MCF 10A (cell line): ENCODE results near the gene CRISP1. TPM values are rescaled to one million over a fixed set of nuclear protein-coding genes. Genes with fewer than 3 reads are reported as not detected.

ENCODE experiments used
- BruUV-seq: library from RNA; stranded (reverse); fragments of 400-500 nt; replicated peaks from 2 replicates; lab custom pipeline; 2021; lab: Mats Ljungman, UMichigan
- CTCF ChIA-PET: fragments of 300-600 bp; sonication (Branson Sonifier 250); formaldehyde crosslinking; extraction: SDS; loops from one replicate; lab custom pipeline; 2021; ENCODE audit warnings: antibody characterized with exemption, inconsistent platforms; lab: Yijun Ruan, JAX
- POLR2A ChIA-PET: fragments of 300-600, 350-650 bp; sonication (Branson Sonifier 250); formaldehyde crosslinking; extraction: SDS; loops from one replicate; lab custom pipeline; 2020; ENCODE audit warnings: antibody characterized with exemption, inconsistent platforms; lab: Yijun Ruan, JAX
- DNase-seq: peaks from one replicate; pipeline ENCODE4 v3.0.0-alpha.2; 2018; ENCODE audit not compliant: unreplicated experiment
- H3K27ac Mint-ChIP-seq: one replicate; pipeline ENCODE4 v1.8.0; 2022; ENCODE audit warnings: mild to moderate bottlenecking, low read depth, mixed read lengths; ENCODE audit not compliant: unreplicated experiment
- H3K27me3 Mint-ChIP-seq: one replicate; pipeline ENCODE4 v1.8.0; 2022; ENCODE audit warnings: mixed read lengths; ENCODE audit not compliant: insufficient read depth, unreplicated experiment
- H3K36me3 Mint-ChIP-seq: one replicate; pipeline ENCODE4 v1.8.0; 2022; ENCODE audit warnings: mild to moderate bottlenecking, moderate library complexity, mixed read lengths; ENCODE audit not compliant: insufficient read depth, unreplicated experiment
- H3K4me1 Mint-ChIP-seq: one replicate; pipeline ENCODE4 v1.8.0; 2022; ENCODE audit warnings: mixed read lengths; ENCODE audit not compliant: insufficient read depth, unreplicated experiment
- H3K4me3 Mint-ChIP-seq: one replicate; pipeline ENCODE4 v1.8.0; 2022; ENCODE audit warnings: mild to moderate bottlenecking, moderate library complexity, mixed read lengths; ENCODE audit not compliant: unreplicated experiment
- H3K9me3 Mint-ChIP-seq: one replicate; pipeline ENCODE4 v1.8.0; 2022; ENCODE audit warnings: mixed read lengths; ENCODE audit not compliant: unreplicated experiment
- CTCF ChIP-seq: fragments of 200-600 bp; IDR thresholded peaks from one replicate; pipeline ENCODE4 v1.8.0; 2022; ENCODE audit warnings: antibody characterized with exemption, mild to moderate bottlenecking; ENCODE audit not compliant: unreplicated experiment
- intact Hi-C: fragments of 100-400 bp; cut with micrococcal nuclease; formaldehyde crosslinking; loops from 2 replicates; pipeline ENCODE4 v1.14.1; 2022
- total RNA-seq: library from RNA; stranded (reverse); gene quantifications from 2 replicates; pipeline ENCODE4 v1.2.3, GENCODE V29; 2022

The CRISP1 gene
- total RNA-seq, 1 experiment from 2014 or later: not detected

GRCh38 chr6:49815166-49815565 lies 51.2 kb downstream of the CRISP1 start:
- no TSS peak for BruUV-seq
- TF ChIP-seq CTCF: no peak
- H3K9me3 Mint-ChIP-seq: no peaks in the 10 kb centered on the region
- no peak overlapping the region for H3K4me3 Mint-ChIP-seq
- no peaks in the 10 kb centered on the region for H3K4me1 Mint-ChIP-seq
- CTCF ChIA-PET: interaction anchor here (0.7 kb wide), 1 partner anchor 193 kb away, joined by 4 read pairs; no protein-coding TSS in a partner anchor
- DNase-seq: no peak
- H3K27me3 Mint-ChIP-seq: no peaks in the 10 kb centered on the region
- H3K36me3 Mint-ChIP-seq: no peaks in the 10 kb centered on the region
- no peak overlapping the region for H3K27ac Mint-ChIP-seq
- intact Hi-C loops: no loop called here
- POLR2A ChIA-PET: interaction anchor here (1.1 kb wide), 1 partner anchor 13 kb away, joined by 4 read pairs; no protein-coding TSS in a partner anchor

- POLR2A ChIA-PET: interaction anchor here (0.6 to 1.1 kb wide), 2 partner anchors 9 to 1394 kb away, joined by 3 read pairs; no protein-coding TSS in a partner anchor
- Mint-ChIP-seq H3K36me3 (no peaks in the 10 kb centered on the region), H3K4me3 (no peak overlapping the region), H3K27me3 (no peaks in the 10 kb centered on the region), H3K9me3 (no peaks in the 10 kb centered on the region), H3K27ac (no peak overlapping the region), H3K4me1 (no peaks in the 10 kb centered on the region)
- intact Hi-C loops: no loop called here
- BruUV-seq: no TSS peak
- TF ChIP-seq CTCF: no peak
- no peak for DNase-seq
- CTCF ChIA-PET: interaction anchor here (1.6 kb wide), 1 partner anchor 10 kb away, joined by 4 read pairs; no protein-coding TSS in a partner anchor
Observed at GRCh38 chr6:49813248-49813647, 53.1 kb downstream of the CRISP1 start.

GRCh38 chr6:49806145-49806544 lies 60.2 kb downstream of the CRISP1 start:
- no peak for TF ChIP-seq CTCF
- Mint-ChIP-seq H3K4me1 (no peaks in the 10 kb centered on the region), H3K36me3 (no peaks in the 10 kb centered on the region), H3K27me3 (no peaks in the 10 kb centered on the region), H3K4me3 (no peak overlapping the region), H3K9me3 (no peaks in the 10 kb centered on the region), H3K27ac (no peak overlapping the region)
- DNase-seq: no peak
- CTCF ChIA-PET: no interaction called here
- BruUV-seq: no TSS peak
- POLR2A ChIA-PET: no interaction called here
- intact Hi-C loops: no loop called here

GRCh38 chr6:49805246-49805645 lies 61.1 kb downstream of the CRISP1 start:
- POLR2A ChIA-PET: no interaction called here
- DNase-seq: no peak
- CTCF ChIA-PET: interaction anchor here (0.7 kb wide), 1 partner anchor 19 kb away, joined by 4 read pairs; no protein-coding TSS in a partner anchor
- no peak overlapping the region for H3K4me3 Mint-ChIP-seq
- no peak overlapping the region for H3K27ac Mint-ChIP-seq
- BruUV-seq: no TSS peak
- intact Hi-C loops: no loop called here
- H3K4me1 Mint-ChIP-seq: no peaks in the 10 kb centered on the region
- H3K27me3 Mint-ChIP-seq: no peaks in the 10 kb centered on the region
- no peak for TF ChIP-seq CTCF
- H3K36me3 Mint-ChIP-seq: no peaks in the 10 kb centered on the region
- H3K9me3 Mint-ChIP-seq: no peaks in the 10 kb centered on the region
